NCI-H1105 treated with DMSO at 0.1 percent for 48 hours (cell line): ENCODE results near the gene ERLEC1.
"Not testable (repeated sequence)": the region's sequence is repeated elsewhere in the genome, so short reads cannot be mapped to it uniquely, and the experiment has no call there.

Experiments used
- DNase-seq: peaks from one replicate; lab custom pipeline; 2025; lab: John Stamatoyannopoulos, UW

The ERLEC1 gene

GRCh38 chr2:53784436-53784835 lies 2.4 kb upstream of the ERLEC1 start:
- no peak for DNase-seq

- no peak for DNase-seq
Measured at GRCh38 chr2:53785366-53785765, 1.5 kb upstream of the ERLEC1 start.

GRCh38 chr2:53786352-53786704 lies 516 bp upstream of the ERLEC1 start:
- peak; percentile 50 for DNase-seq

- DNase-seq: no peak
Measured at GRCh38 chr2:53787614-53788289, 908 bp downstream of the ERLEC1 start.

GRCh38 chr2:53793261-53793660 lies 6.4 kb downstream of the ERLEC1 start:
- DNase-seq: no peak

- DNase-seq: no peak
Measured at GRCh38 chr2:53793821-53794220, 7.0 kb downstream of the ERLEC1 start.

GRCh38 chr2:53801547-53801946 lies 14.7 kb downstream of the ERLEC1 start:
- no peak for DNase-seq

GRCh38 chr2:53802617-53803151 lies 15.8 kb downstream of the ERLEC1 start:
- DNase-seq: no peak

- DNase-seq: no peak
Measured at GRCh38 chr2:53811601-53812000, 24.8 kb downstream of the ERLEC1 start.

- DNase-seq: no peak
Measured at GRCh38 chr2:53813151-53813550, 26.3 kb downstream of the ERLEC1 start.

GRCh38 chr2:53818854-53819435 lies 32.1 kb downstream of the ERLEC1 start:
- no peak for DNase-seq

GRCh38 chr2:53819634-53820033 lies 32.8 kb downstream of the ERLEC1 start:
- DNase-seq: no peak

- DNase-seq: no peak
Measured at GRCh38 chr2:53820048-53820447, 33.2 kb downstream of the ERLEC1 start.

- DNase-seq: no peak
Measured at GRCh38 chr2:53820711-53821110, 33.9 kb downstream of the ERLEC1 start.

GRCh38 chr2:53821810-53822209 lies 35.0 kb downstream of the ERLEC1 start:
- DNase-seq: no peak

- not testable (repeated sequence) for DNase-seq
Measured at GRCh38 chr2:53823639-53824038, 36.8 kb downstream of the ERLEC1 start.

GRCh38 chr2:53826030-53826410 lies 39.2 kb downstream of the ERLEC1 start:
- no peak for DNase-seq

- no peak for DNase-seq
Measured at GRCh38 chr2:53826587-53827397, 39.9 kb downstream of the ERLEC1 start.

GRCh38 chr2:53827398-53828175 lies 40.7 kb downstream of the ERLEC1 start:
- DNase-seq: no peak

- DNase-seq: no peak
Measured at GRCh38 chr2:53828331-53828730, 41.5 kb downstream of the ERLEC1 start.

GRCh38 chr2:53829273-53829979 lies 42.6 kb downstream of the ERLEC1 start:
- DNase-seq: peak; percentile 71

- DNase-seq: not testable (repeated sequence)
Measured at GRCh38 chr2:53829980-53830290, 43.1 kb downstream of the ERLEC1 start.
